OCI-LY3 (cell line): ENCODE results near the gene C1QTNF1.

ENCODE experiments used
- H2AFZ ChIP-seq: fragments of 200-600, 300-600 bp; shearing (Covaris generic); 2 replicates; pipeline ENCODE4 v1.6.0; 2014; ENCODE audit warnings: antibody characterized with exemption, low read depth, low read length
- H3K27ac ChIP-seq: fragments of 200-600, 300-600 bp; sonication (generic); 2 replicates; pipeline ENCODE4 v1.5.1; 2014; ENCODE audit warnings: mild to moderate bottlenecking, low read length, moderate library complexity, mixed read lengths
- H3K27me3 ChIP-seq: fragments of 200-600, 300-600 bp; sonication (generic); 2 replicates; pipeline ENCODE4 v1.6.1; 2014; ENCODE audit warnings: low read depth, low read length, mixed read lengths
- H3K36me3 ChIP-seq: fragments of 200-600, 300-600 bp; sonication (generic); replicated peaks from 2 replicates; pipeline ENCODE3; 2014; ENCODE audit warnings: low read depth, low read length, mixed read lengths
- H3K4me1 ChIP-seq: fragments of 300-600, 200-600 bp; sonication (generic); 2 replicates; pipeline ENCODE4 v1.6.1; 2014; ENCODE audit warnings: low read length, mixed read lengths
- H3K4me2 ChIP-seq: fragments of 200-600, 300-600 bp; sonication (generic); 2 replicates; pipeline ENCODE4 v1.6.1; 2014; ENCODE audit warnings: low read length, mixed read lengths
- H3K4me3 ChIP-seq: fragments of 300-600, 200-600 bp; sonication (generic); 2 replicates; pipeline ENCODE4 v1.5.1; 2014; ENCODE audit warnings: antibody characterized with exemption, mild to moderate bottlenecking, low read length, moderate library complexity
- H3K79me2 ChIP-seq: fragments of 300-600, 200-600 bp; shearing (Covaris generic); 2 replicates; pipeline ENCODE4 v1.6.1; 2014; ENCODE audit warnings: mild to moderate bottlenecking, low read length, mixed read lengths
- H3K9ac ChIP-seq: fragments of 300-600, 200-600 bp; shearing (Covaris generic); 2 replicates; pipeline ENCODE4 v1.6.0; 2014; ENCODE audit warnings: mild to moderate bottlenecking, low read length, moderate library complexity
- H3K9me3 ChIP-seq: fragments of 200-600, 300-600 bp; shearing (Covaris generic); 2 replicates; pipeline ENCODE4 v1.6.1; 2014; ENCODE audit warnings: low read length, mixed read lengths; ENCODE audit not compliant: insufficient read depth
- H4K20me1 ChIP-seq: fragments of 200-600, 300-600 bp; sonication (generic); 2 replicates; pipeline ENCODE4 v1.6.1; 2016; ENCODE audit warnings: low read length, mixed read lengths; ENCODE audit not compliant: insufficient read depth
- EZH2phosphoT487 ChIP-seq: fragments of 200-600 bp; shearing (Covaris generic); IDR thresholded peaks from 2 replicates; pipeline ENCODE4 v1.6.1; 2018; ENCODE audit warnings: antibody characterized with exemption, mixed run types, low read depth
- TF ChIP-seq, protein P1 (sequence below): fragments of 200-600, 300-600 bp; sonication (generic); IDR thresholded peaks from 2 replicates; pipeline ENCODE4 v1.5.1; 2014; ENCODE audit warnings: antibody characterized with exemption, low read length, low read depth

Gene C1QTNF1

DNA sequence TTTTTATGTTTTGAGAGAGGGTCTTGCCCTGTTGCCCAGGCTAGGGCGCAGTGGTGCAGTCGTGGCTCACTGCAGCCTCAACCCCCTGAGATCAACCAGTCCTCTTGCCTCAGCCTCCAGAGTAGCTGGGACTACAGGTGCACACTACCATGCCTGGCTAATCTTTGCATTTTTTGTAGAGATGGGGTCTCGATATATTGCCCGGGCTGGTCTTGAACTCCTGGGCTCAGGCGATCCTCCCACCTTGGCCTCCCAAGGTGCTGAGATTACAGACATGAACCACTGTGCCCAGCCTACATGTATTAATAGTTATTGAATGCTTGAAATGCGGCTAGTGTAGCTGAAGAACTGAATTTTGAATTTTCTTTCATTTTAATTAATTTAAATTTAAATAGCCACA lies 12.2 kb downstream of the C1QTNF1 start:
- TF ChIP-seq, protein P1, sequence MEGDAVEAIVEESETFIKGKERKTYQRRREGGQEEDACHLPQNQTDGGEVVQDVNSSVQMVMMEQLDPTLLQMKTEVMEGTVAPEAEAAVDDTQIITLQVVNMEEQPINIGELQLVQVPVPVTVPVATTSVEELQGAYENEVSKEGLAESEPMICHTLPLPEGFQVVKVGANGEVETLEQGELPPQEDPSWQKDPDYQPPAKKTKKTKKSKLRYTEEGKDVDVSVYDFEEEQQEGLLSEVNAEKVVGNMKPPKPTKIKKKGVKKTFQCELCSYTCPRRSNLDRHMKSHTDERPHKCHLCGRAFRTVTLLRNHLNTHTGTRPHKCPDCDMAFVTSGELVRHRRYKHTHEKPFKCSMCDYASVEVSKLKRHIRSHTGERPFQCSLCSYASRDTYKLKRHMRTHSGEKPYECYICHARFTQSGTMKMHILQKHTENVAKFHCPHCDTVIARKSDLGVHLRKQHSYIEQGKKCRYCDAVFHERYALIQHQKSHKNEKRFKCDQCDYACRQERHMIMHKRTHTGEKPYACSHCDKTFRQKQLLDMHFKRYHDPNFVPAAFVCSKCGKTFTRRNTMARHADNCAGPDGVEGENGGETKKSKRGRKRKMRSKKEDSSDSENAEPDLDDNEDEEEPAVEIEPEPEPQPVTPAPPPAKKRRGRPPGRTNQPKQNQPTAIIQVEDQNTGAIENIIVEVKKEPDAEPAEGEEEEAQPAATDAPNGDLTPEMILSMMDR: no peak
- no peak for TF ChIP-seq EZH2phosphoT487
- Histone ChIP-seq H3K27me3 (0 out of 2 replicates have a peak, but pooled peaks cover 3% of the 10 kb centered on the region), H3K4me3 (no peak overlapping the region), H3K9ac (no peak overlapping the region), H3K4me1 (no peaks in the 10 kb centered on the region), H3K27ac (no peak overlapping the region), H3K4me2 (no peak overlapping the region), H3K36me3 (no peaks in the 10 kb centered on the region), H2AFZ (no peak overlapping the region), H4K20me1 (no peaks in the 10 kb centered on the region), H3K79me2 (no peaks in the 10 kb centered on the region), H3K9me3 (no peaks in the 10 kb centered on the region)

DNA sequence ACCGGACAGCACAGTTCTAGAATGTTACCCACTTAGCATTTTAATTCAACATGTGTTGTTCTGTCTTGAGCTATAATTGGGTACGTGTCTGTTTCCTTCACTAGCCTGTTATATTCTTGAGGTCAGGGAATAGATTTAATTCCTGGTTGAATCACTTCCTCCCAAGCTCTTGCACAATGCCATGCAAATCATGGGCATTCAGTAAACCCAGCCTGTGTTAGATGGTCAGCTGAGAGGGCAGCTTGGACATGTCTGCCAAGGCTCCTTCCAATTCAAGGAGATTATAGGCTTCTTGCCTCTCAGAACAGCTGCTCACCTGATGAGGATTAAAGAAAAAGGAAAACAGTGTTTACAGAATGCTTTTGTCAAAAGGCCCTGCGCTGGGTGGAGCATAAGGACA lies 12.6 kb downstream of the C1QTNF1 start:
- Histone ChIP-seq H3K4me2 (no peak overlapping the region), H3K9ac (no peak overlapping the region), H3K9me3 (no peaks in the 10 kb centered on the region), H4K20me1 (no peaks in the 10 kb centered on the region), H3K27me3 (0 out of 2 replicates have a peak, but pooled peaks cover 3% of the 10 kb centered on the region), H2AFZ (no peak overlapping the region), H3K79me2 (no peaks in the 10 kb centered on the region), H3K27ac (no peak overlapping the region), H3K4me3 (no peak overlapping the region), H3K4me1 (no peaks in the 10 kb centered on the region), H3K36me3 (no peaks in the 10 kb centered on the region)
- TF ChIP-seq EZH2phosphoT487: no peak
- TF ChIP-seq, protein P1: no peak

DNA sequence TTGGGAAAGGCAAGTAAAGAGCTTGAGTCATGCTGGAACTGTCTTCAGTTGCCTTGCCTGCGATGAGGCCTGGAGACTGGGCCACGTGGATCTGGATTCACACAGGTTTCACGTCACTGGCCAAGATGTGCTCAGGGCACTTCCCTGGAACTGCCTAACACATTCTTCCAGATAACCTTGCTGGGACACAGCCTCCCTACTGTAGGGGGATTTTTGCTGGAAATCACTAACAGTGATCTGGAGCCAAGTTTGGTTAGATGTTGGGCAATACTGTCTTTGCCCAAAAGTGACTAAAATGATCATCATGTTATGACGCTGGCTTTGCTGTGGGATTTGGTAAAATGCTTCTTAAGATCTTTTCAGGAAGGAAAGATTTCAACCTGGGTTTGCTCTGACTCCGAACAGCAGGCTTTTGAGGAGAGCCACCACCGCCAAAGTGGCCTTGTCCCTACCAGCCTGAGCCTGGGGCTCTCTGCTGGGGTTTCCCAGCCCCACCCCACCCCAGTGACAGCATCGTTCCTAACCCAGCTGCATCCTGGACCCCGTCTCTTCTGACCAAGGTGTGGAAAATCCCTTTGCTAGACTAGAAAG lies 14.7 kb downstream of the C1QTNF1 start:
- H3K79me2 ChIP-seq: no peaks in the 10 kb centered on the region
- H3K4me1 ChIP-seq: no peaks in the 10 kb centered on the region
- no peak for TF ChIP-seq EZH2phosphoT487
- TF ChIP-seq, protein P1: no peak
- H3K4me2 ChIP-seq: no peak overlapping the region
- H3K9ac ChIP-seq: no peak overlapping the region
- no peaks in the 10 kb centered on the region for H3K9me3 ChIP-seq
- no peak overlapping the region for H2AFZ ChIP-seq
- H4K20me1 ChIP-seq: no peaks in the 10 kb centered on the region
- no peak overlapping the region for H3K27ac ChIP-seq
- H3K4me3 ChIP-seq: no peak overlapping the region
- H3K36me3 ChIP-seq: no peaks in the 10 kb centered on the region
- no peaks in the 10 kb centered on the region for H3K27me3 ChIP-seq

DNA sequence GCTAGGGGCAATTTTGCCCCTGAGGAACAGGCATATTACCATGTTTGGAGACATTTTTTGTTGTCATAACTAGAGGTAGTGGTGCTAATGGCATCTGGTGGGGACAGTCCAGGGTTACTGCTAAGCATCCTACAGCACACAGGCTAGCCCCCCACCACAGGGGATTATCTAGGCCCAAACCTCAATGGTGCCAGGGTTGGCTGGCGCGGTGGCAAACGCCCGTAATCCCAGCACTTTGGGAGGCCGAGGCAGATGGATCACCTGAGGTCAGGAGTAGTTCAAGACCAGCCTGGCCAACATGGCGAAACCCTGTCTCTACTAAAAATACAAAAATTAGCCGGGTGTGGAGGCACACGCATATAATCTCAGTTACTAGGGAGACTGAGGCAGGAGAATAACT lies 15.2 kb downstream of the C1QTNF1 start:
- Histone ChIP-seq H3K79me2 (no peaks in the 10 kb centered on the region), H3K9ac (no peak overlapping the region), H3K9me3 (no peaks in the 10 kb centered on the region), H3K4me2 (no peak overlapping the region), H4K20me1 (no peaks in the 10 kb centered on the region), H3K4me1 (no peaks in the 10 kb centered on the region), H3K36me3 (no peaks in the 10 kb centered on the region), H3K27me3 (no peaks in the 10 kb centered on the region), H3K4me3 (no peak overlapping the region), H2AFZ (no peak overlapping the region), H3K27ac (no peak overlapping the region)
- TF ChIP-seq EZH2phosphoT487: no peak
- TF ChIP-seq, protein P1: no peak
